ENCODE results near the gene TMPRSS13.

- TF ChIP-seq CTCF (tag by site-specific recombination; IDR thresholded peaks at IDR 0.05) (no peak), ZNF660 (tag by site-specific recombination; IDR thresholded peaks at IDR 0.05) (no peak), ZNF223 (tag by site-specific recombination; IDR thresholded peaks at IDR 0.05) (no peak), ZNF266 (tag by site-specific recombination; IDR thresholded peaks at IDR 0.05; ENCODE audit: low read depth) (no peak), ZSCAN30 (tag by site-specific recombination; IDR thresholded peaks at IDR 0.05) (no peak), ZBTB1 (tag by site-specific recombination; IDR thresholded peaks at IDR 0.05) (no peak), BCL11B (tag by site-specific recombination; IDR thresholded peaks at IDR 0.05; ENCODE audit: low read depth) (no peak), SALL2 (tag by site-specific recombination; IDR thresholded peaks at IDR 0.05; ENCODE audit: borderline replicate concordance) (no peak), KLF10 (tag by site-specific recombination; IDR thresholded peaks at IDR 0.05) (no peak)
Measured at GRCh38 chr11:117941976-117942654, 12.9 kb upstream of the TMPRSS13 start.

Measured in HEK293 (cell line).